Neuron (in vitro differentiated cells): ENCODE measurements around the gene ZYG11B.
"Not testable (repeated sequence)": the region's sequence is repeated elsewhere in the genome, so short reads cannot be mapped to it uniquely, and the experiment has no call there.

Source experiments
- H2AFZ ChIP-seq: one replicate; pipeline ENCODE4 v1.6.1; 2013; ENCODE audit warnings: low read depth, mild to moderate bottlenecking, inconsistent platforms, low read length, moderate library complexity
- H3K27me3 ChIP-seq: one replicate; pipeline ENCODE4 v1.6.1; 2013; ENCODE audit warnings: low read length; ENCODE audit not compliant: insufficient read depth
- H3K36me3 ChIP-seq: one replicate; pipeline ENCODE4 v1.6.1; 2013; ENCODE audit warnings: low read length; ENCODE audit not compliant: insufficient read depth
- H3K4me1 ChIP-seq: one replicate; pipeline ENCODE4 v1.6.1; 2013; ENCODE audit warnings: low read length; ENCODE audit not compliant: insufficient read depth
- H3K4me3 ChIP-seq: 2 replicates; pipeline ENCODE4 v1.5.1; 2013; ENCODE audit warnings: mild to moderate bottlenecking, low read length, moderate library complexity
- H3K9me3 ChIP-seq: one replicate; pipeline ENCODE4 v1.6.1; 2013; ENCODE audit warnings: low read length

ZYG11B gene

GRCh38 chr1:52750139-52750538, 23.9 kb downstream of the ZYG11B start:
- H2AFZ ChIP-seq, H3K4me1 ChIP-seq, H3K27me3 ChIP-seq, H3K4me3 ChIP-seq, H3K36me3 ChIP-seq, H3K9me3 ChIP-seq: not testable (repeated sequence)

DNA sequence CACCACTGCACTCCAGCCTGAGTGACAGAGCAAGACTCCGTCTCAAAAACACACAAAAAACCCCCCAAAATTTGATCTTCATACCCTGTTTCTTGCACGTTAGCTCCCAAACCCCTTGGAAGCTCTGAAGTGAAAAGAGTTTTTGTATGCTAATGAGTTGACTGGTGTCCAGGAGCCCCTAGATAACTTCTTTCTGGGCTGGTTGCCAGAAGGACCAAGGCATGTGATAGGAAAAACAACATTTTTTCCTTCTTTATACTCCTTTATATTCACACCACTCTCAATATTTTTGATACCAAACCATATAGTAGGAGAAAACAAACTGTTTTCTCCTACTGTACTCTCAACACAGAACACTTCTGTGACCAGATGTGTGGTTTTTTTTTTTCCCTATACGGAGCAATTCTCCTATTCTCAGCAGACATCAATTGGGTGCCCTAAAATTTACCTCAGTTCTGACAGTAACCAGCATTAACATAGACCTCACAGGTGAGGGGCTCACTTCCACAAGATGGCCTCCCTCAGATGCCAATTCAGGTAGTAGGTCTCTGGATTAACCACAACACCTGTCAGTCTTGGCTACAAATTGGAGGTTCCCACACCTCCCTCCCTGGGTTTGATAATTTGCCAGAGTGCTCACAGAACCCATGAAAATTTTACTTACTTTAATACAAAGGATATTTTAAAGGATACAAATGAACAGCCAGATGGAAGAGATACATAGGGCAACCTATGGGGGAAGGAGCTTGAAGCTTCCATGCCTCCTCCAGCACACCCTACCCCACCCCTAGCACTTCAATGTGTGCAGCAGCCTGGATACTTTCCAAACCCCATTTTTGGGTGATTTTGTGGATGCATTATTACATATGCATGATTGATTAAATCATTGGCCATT, 25.6 kb downstream of the ZYG11B start:
- H2AFZ ChIP-seq, result no peak overlapping the region
- H3K9me3 ChIP-seq, result no peaks in the 10 kb centered on the region
- peaks cover 6% of the 10 kb centered on the region for H3K36me3 ChIP-seq
- H3K4me3 ChIP-seq, result no peak overlapping the region
- H3K4me1 ChIP-seq, result no peaks in the 10 kb centered on the region
- H3K27me3 ChIP-seq, result no peaks in the 10 kb centered on the region

DNA sequence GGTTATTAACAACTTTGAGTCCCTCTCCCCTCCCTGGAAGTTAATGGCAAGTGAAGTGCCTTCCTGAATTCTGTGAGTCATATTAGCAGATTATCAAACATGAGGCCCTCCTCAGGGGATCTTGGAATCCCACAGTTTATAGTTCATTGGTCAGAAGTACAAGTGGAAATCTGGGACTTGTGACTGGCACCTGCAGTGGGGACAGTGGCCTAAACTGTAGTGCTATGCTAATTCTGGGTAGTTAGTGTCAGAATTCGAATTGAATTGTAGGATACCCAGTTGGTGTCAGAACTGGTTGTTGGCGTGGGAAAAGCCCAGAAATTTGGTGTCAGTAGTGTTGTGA, 26.2 kb downstream of the ZYG11B start:
- no peaks in the 10 kb centered on the region for H3K27me3 ChIP-seq
- H3K4me3 ChIP-seq, result no peak overlapping the region
- H3K4me1 ChIP-seq, result no peaks in the 10 kb centered on the region
- H3K9me3 ChIP-seq, result no peaks in the 10 kb centered on the region
- peaks cover 11% of the 10 kb centered on the region for H3K36me3 ChIP-seq
- H2AFZ ChIP-seq, result no peak overlapping the region

DNA sequence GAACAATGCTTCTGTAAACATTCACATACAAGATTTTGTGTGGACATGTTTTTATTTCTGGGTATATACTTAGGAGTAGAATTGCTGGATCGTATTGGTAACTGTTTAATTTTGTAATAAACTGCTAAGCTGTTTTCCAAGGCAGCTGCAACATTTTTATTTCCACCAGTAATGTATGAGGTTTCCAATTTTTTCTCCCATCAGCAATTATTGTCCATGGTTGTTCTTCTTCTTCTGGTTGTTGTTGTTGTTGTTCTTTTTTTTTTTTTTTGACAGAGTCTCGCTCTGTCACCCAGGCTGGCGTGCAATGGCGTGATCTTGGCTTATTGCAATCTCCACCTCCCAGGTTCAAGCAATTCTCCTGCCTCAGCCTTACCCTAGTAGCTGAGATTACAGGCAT, 26.9 kb downstream of the ZYG11B start:
- H3K4me3 ChIP-seq, result no peak overlapping the region
- H3K36me3 ChIP-seq, result peaks cover 16% of the 10 kb centered on the region
- H2AFZ ChIP-seq, result no peak overlapping the region
- no peaks in the 10 kb centered on the region for H3K9me3 ChIP-seq
- no peaks in the 10 kb centered on the region for H3K4me1 ChIP-seq
- H3K27me3 ChIP-seq, result no peaks in the 10 kb centered on the region

DNA sequence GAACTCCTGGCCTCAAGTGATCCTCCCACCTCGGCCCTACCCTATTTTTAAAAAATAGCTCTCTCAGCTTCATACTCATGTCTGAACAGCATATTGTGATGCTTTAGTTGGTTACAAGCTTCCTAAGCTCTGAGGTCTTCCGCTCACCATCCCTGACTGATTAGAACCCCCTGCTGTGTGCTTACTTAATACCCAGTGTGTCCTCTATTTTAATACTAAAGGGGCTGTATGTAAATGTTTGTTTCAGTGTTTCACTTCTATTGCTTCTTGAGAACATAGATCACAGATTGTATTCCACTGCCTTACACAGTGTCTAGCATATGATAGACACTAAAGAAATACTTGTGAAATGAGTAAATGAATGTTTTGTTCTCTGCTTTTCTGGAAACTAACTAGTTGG, 29.8 kb downstream of the ZYG11B start:
- Histone ChIP-seq H2AFZ (no peak overlapping the region), H3K4me1 (no peaks in the 10 kb centered on the region), H3K36me3 (peaks cover 25% of the 10 kb centered on the region), H3K9me3 (no peaks in the 10 kb centered on the region), H3K27me3 (no peaks in the 10 kb centered on the region), H3K4me3 (no peak overlapping the region)

GRCh38 chr1:52759908-52760307, 33.7 kb downstream of the ZYG11B start:
- Histone ChIP-seq H3K36me3 (peaks cover 29% of the 10 kb centered on the region), H2AFZ (no peak overlapping the region), H3K4me3 (no peak overlapping the region), H3K4me1 (no peaks in the 10 kb centered on the region), H3K27me3 (no peaks in the 10 kb centered on the region), H3K9me3 (peaks cover 3% of the 10 kb centered on the region)

- Histone ChIP-seq H3K4me3 (no peak overlapping the region), H3K27me3 (no peaks in the 10 kb centered on the region), H3K9me3 (peaks cover 2% of the 10 kb centered on the region), H3K36me3 (peaks cover 18% of the 10 kb centered on the region), H2AFZ (no peak overlapping the region), H3K4me1 (no peaks in the 10 kb centered on the region)
Observed at GRCh38 chr1:52767596-52768280, 41.5 kb downstream of the ZYG11B start.

DNA sequence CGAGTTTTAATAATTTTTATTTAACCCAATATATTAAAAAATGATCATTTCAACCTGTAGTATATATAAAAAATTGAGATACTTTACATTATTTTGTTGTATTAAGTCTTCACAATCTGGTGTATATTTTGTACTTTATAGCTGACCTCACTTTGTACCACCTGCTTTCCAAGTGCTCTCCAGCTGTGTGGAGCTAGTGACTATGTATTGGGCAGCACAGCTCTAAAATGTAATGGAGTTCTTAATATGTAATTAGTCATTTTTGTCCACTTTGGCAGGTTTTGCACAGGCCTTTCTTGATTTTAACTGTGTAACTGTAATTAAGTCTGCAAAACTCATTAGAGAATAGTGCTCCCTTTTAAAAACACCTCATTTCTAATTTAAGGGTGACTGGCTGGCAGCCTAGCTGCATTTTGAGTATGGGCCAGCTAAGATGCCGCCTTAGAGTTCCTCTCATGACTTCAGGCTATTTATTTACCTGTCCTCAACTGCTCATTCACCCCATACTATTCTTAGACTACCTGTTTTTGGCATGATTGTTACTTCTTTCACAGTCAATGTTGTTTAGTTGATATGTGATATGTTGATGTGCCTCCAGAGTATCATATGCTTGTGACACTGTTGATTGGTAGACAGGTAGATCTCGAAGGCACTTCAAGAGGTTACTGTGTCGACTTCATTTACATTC, 43.2 kb downstream of the ZYG11B start:
- H3K9me3 ChIP-seq, result peaks cover 3% of the 10 kb centered on the region
- peaks cover 24% of the 10 kb centered on the region for H3K36me3 ChIP-seq
- H2AFZ ChIP-seq, result no peak overlapping the region
- H3K4me3 ChIP-seq, result no peak overlapping the region
- H3K4me1 ChIP-seq, result no peaks in the 10 kb centered on the region
- H3K27me3 ChIP-seq, result no peaks in the 10 kb centered on the region

DNA sequence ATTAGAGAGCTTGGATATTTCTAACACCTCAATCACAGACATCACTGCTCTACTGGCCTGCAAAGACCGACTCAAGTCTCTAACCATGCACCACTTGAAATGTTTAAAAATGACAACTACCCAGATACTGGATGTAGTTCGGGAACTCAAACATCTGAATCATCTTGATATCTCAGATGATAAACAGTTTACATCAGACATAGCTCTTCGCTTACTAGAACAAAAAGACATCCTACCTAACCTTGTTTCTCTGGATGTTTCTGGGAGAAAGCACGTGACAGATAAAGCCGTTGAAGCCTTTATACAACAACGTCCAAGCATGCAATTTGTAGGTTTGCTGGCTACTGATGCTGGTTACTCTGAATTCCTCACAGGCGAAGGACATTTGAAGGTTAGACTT, 45.1 kb downstream of the ZYG11B start:
- no peaks in the 10 kb centered on the region for H3K4me1 ChIP-seq
- H2AFZ ChIP-seq, result no peak overlapping the region
- peaks cover 28% of the 10 kb centered on the region for H3K36me3 ChIP-seq
- H3K27me3 ChIP-seq, result no peaks in the 10 kb centered on the region
- H3K4me3 ChIP-seq, result no peak overlapping the region
- peaks cover 3% of the 10 kb centered on the region for H3K9me3 ChIP-seq

GRCh38 chr1:52786148-52786547, 59.9 kb downstream of the ZYG11B start:
- Histone ChIP-seq H3K4me1 (no peaks in the 10 kb centered on the region), H3K36me3 (peaks cover 49% of the 10 kb centered on the region)

DNA sequence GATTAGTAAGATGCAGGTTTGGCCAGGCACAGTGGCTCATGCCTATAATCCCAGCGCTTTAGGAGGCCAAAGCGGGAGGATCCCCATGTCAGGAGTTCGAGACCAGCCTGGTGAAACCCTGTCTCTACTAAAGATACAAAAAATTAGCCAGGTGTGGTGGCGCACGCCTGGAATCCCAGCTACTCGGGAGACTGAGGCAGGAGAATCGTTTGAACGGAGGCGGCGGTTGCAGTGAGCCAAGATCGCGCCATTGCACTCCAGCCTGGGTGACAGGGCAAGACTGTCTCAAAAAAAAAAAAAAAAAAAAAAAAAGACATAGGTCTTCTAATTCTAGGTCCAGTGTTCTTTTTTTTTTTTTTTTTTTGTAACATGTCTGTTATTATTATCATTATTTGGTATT, 64.2 kb downstream of the ZYG11B start:
- H3K27me3 ChIP-seq, result not testable (repeated sequence)
- peaks cover 32% of the 10 kb centered on the region for H3K36me3 ChIP-seq

More at GRCh38 chr1:52786148-52786547, 59.9 kb downstream of the ZYG11B start:
- Histone ChIP-seq H3K4me3 (no peak overlapping the region), H2AFZ (no peak overlapping the region), H3K9me3 (no peaks in the 10 kb centered on the region), H3K27me3 (no peaks in the 10 kb centered on the region)

DNA sequence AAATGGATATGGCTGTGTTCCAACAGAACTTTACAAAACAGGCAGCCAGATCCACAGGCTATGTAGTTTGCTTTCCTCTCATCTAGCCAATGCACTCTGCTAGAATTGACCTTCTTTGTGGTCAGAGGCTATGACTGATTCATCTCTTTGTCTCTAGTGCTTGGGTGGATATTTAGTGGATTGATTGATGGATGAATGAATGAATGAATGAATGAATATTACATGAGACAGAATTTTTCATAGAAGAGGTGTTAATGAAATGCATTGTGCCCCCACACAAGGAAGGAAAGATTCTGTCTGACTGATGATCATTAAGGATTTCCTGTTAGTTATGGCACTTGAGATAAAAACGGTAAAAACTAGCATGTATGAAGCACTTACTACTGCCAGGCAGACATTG, 65.8 kb downstream of the ZYG11B start:
- no peak overlapping the region for H3K4me3 ChIP-seq
- no peak overlapping the region for H2AFZ ChIP-seq
- H3K9me3 ChIP-seq, result no peaks in the 10 kb centered on the region
- peaks cover 3% of the 10 kb centered on the region for H3K4me1 ChIP-seq
- H3K27me3 ChIP-seq, result no peaks in the 10 kb centered on the region
- H3K36me3 ChIP-seq, result peaks cover 28% of the 10 kb centered on the region

More for the DNA sequence above, 64.2 kb downstream of the ZYG11B start:
- H3K9me3 ChIP-seq, H2AFZ ChIP-seq, H3K4me3 ChIP-seq, H3K4me1 ChIP-seq: not testable (repeated sequence)

GRCh38 chr1:52793717-52794116, 67.5 kb downstream of the ZYG11B start:
- H3K4me3 ChIP-seq, H3K9me3 ChIP-seq, H2AFZ ChIP-seq, H3K27me3 ChIP-seq, H3K4me1 ChIP-seq: not testable (repeated sequence)
- H3K36me3 ChIP-seq, result peaks cover 32% of the 10 kb centered on the region
